PC-3 (cell line): ENCODE results near the gene EPB41L4A.

ENCODE experiments used
- CTCF ChIP-seq: fragments of 300-600 bp; sonication (generic); conservative IDR thresholded peaks from 2 replicates; pipeline ENCODE4 v1.5.1; 2017; ENCODE audit warnings: antibody characterized with exemption, low read depth, mild to moderate bottlenecking, low read length
- EZH2 ChIP-seq: fragments of 300-600 bp; sonication (generic); IDR thresholded peaks from one replicate; pipeline ENCODE4 v1.6.1; 2017; ENCODE audit warnings: antibody characterized with exemption, mild to moderate bottlenecking, low read length; ENCODE audit not compliant: unreplicated experiment
- EZH2phosphoT487 ChIP-seq: fragments of 300-600 bp; sonication (generic); IDR thresholded peaks from 2 replicates; pipeline ENCODE4 v1.6.1; 2018; ENCODE audit warnings: mild to moderate bottlenecking, antibody characterized with exemption, low read length, borderline replicate concordance

GRCh38 chr5:112385566-112385965 lies 33.5 kb downstream of the EPB41L4A start:
- TF ChIP-seq EZH2 (no peak), CTCF (no peak), EZH2phosphoT487 (no peak)
